HG02610 (cell line): Measurements from ENCODE around the gene SH3BP2.

Experiments used
- ATAC-seq: cut with Tn5 transposase; IDR thresholded peaks from one replicate; pipeline ENCODE4 v1.9.1; 2021; ENCODE audit warnings: mild to moderate bottlenecking, moderate library complexity; ENCODE audit not compliant: unreplicated experiment

Gene SH3BP2

GRCh38 chr4:2869659-2870058 is 76.8 kb downstream of the SH3BP2 start:
- no peak for ATAC-seq

GRCh38 chr4:2870082-2870481 is 77.2 kb downstream of the SH3BP2 start:
- ATAC-seq = no peak

- ATAC-seq = no peak
Measured at GRCh38 chr4:2871466-2871865, 78.6 kb downstream of the SH3BP2 start.

- no peak for ATAC-seq
Measured at GRCh38 chr4:2871911-2872310, 79.0 kb downstream of the SH3BP2 start.

GRCh38 chr4:2873329-2873728 is 80.4 kb downstream of the SH3BP2 start:
- ATAC-seq = no peak

GRCh38 chr4:2874861-2875260 is 82.0 kb downstream of the SH3BP2 start:
- no peak for ATAC-seq

- ATAC-seq = no peak
Measured at GRCh38 chr4:2875556-2875955, 82.7 kb downstream of the SH3BP2 start.

- no peak for ATAC-seq
Measured at GRCh38 chr4:2878346-2878745, 85.5 kb downstream of the SH3BP2 start.

GRCh38 chr4:2879026-2879425 is 86.1 kb downstream of the SH3BP2 start:
- no peak for ATAC-seq

GRCh38 chr4:2881431-2881830 is 88.5 kb downstream of the SH3BP2 start:
- ATAC-seq = no peak

- no peak for ATAC-seq
Measured at GRCh38 chr4:2882341-2882740, 89.5 kb downstream of the SH3BP2 start.

- ATAC-seq = no peak
Measured at GRCh38 chr4:2886161-2886560, 93.3 kb downstream of the SH3BP2 start.

- no peak for ATAC-seq
Measured at GRCh38 chr4:2886622-2887021, 93.7 kb downstream of the SH3BP2 start.

GRCh38 chr4:2887343-2887742 is 94.5 kb downstream of the SH3BP2 start:
- ATAC-seq = no peak

- ATAC-seq = no peak
Measured at GRCh38 chr4:2888886-2889285, 96.0 kb downstream of the SH3BP2 start.
